ENCODE measurements around the gene ZNF334.

DNA sequence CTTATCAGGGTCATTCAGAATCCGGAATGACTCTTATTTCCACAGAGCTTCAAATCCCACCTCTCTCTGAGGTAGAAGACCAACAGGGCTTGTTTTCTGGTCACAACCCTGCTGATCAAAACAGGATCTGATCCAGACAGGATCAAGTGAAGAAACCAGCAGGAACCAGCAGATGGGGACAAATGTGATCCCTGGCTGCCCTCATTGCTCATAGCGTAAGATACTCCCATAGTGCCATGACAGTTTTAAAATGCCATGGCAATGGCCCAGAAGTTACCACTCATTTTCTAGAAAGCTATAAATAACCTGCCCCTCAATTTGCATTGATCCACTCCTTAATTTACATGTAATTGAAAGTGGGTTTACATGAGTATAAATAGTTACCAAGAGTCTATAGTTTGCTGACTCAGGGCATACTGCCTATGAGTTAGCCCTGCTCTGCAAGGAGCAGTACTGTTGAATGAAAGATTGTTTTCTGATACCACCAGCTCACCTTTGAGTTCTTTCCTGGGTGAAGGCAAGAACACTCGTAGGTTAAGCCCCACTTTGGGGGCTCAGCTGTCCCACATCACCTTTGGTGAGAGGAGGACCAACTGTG, 6.2 kb upstream of the ZNF334 start:
- no peak for TF ChIP-seq POLR2A (IDR thresholded peaks at IDR 0.05)
- TF ChIP-seq, protein P1, sequence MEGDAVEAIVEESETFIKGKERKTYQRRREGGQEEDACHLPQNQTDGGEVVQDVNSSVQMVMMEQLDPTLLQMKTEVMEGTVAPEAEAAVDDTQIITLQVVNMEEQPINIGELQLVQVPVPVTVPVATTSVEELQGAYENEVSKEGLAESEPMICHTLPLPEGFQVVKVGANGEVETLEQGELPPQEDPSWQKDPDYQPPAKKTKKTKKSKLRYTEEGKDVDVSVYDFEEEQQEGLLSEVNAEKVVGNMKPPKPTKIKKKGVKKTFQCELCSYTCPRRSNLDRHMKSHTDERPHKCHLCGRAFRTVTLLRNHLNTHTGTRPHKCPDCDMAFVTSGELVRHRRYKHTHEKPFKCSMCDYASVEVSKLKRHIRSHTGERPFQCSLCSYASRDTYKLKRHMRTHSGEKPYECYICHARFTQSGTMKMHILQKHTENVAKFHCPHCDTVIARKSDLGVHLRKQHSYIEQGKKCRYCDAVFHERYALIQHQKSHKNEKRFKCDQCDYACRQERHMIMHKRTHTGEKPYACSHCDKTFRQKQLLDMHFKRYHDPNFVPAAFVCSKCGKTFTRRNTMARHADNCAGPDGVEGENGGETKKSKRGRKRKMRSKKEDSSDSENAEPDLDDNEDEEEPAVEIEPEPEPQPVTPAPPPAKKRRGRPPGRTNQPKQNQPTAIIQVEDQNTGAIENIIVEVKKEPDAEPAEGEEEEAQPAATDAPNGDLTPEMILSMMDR (IDR thresholded peaks at IDR 0.05): no peak
